Sciatic nerve (tissue), 2 donors: ENCODE data around the gene C1QTNF12. TPM values are rescaled to one million over a fixed set of nuclear protein-coding genes. Genes with fewer than 3 reads are reported as not detected.

Source experiments
- ATAC-seq: fragments of 200-7000 bp; cut with Tn5 transposase; one replicate; pipeline ENCODE4 v1.9.1; 2020; ENCODE audit warnings: mild to moderate bottlenecking, moderate library complexity
- DNase-seq: peaks from one replicate; pipeline ENCODE4 v3.0.0-alpha.2; 2020; ENCODE audit warnings: low spot score
- intact Hi-C: fragments of 100-400 bp; cut with DNase I; formaldehyde crosslinking; loops from one replicate; pipeline ENCODE4 v1.14.2; 2022
- total RNA-seq: library from RNA; stranded (reverse); fragmentation: NEBNext Ultra II Directional; extraction: Animal tissue kit (Norgen Biotek cat#: 25700); gene quantifications from one replicate; pipeline ENCODE4 v1.2.1, GENCODE V29; 2021
- donor health status: DM: no; HTN: no; CAD: no.
- donor health status: DM: no; HTN: no; CAD: no.

The C1QTNF12 gene
- total RNA-seq, 1 donor from 2014 or later: 3.5 TPM

- DNase-seq: no peak
- no peak for ATAC-seq
- intact Hi-C loops: no loop called here
These were observed 12.2 kb downstream of the C1QTNF12 start for GRCh38 chr1:1234180-1234808.

GRCh38 chr1:1233567-1233892, 13.0 kb downstream of the C1QTNF12 start:
- intact Hi-C loops: no loop called here
- DNase-seq (no peak), ATAC-seq (no peak)

- DNase-seq (no peak), ATAC-seq (no peak)
- intact Hi-C loops: no loop called here
These were observed 13.5 kb downstream of the C1QTNF12 start for GRCh38 chr1:1232796-1233566.

- intact Hi-C loops: no loop called here
- ATAC-seq (no peak), DNase-seq (peak; percentile 74)
These were observed 14.2 kb downstream of the C1QTNF12 start, which contains the start of gene B3GALT6 for GRCh38 chr1:1232208-1232795. Gene B3GALT6, plus strand, starts transcription at chr1:1232237. Its CDS starts 42 bp downstream, at chr1:1232279.

GRCh38 chr1:1231400-1232207, 14.9 kb downstream of the C1QTNF12 start, which contains the start of gene SDF4:
Gene SDF4, minus strand, starts transcription at chr1:1232001. Its CDS starts 3,229 bp downstream, at chr1:1228772.
- ATAC-seq (peak; percentile 98), DNase-seq (peak; percentile 98)
- intact Hi-C loops: no loop called here

- ATAC-seq: no peak
- intact Hi-C loops: no loop called here
- DNase-seq: no peak
These were observed 15.7 kb downstream of the C1QTNF12 start for GRCh38 chr1:1230656-1231399.

GRCh38 chr1:1229770-1230169, 16.8 kb downstream of the C1QTNF12 start:
- intact Hi-C loops: no loop called here
- DNase-seq (no peak), ATAC-seq (no peak)

GRCh38 chr1:1228596-1229321, 17.8 kb downstream of the C1QTNF12 start:
- ATAC-seq: no peak
- intact Hi-C loops: no loop called here

GRCh38 chr1:1228187-1228586, 18.3 kb downstream of the C1QTNF12 start:
- no peak for DNase-seq
- intact Hi-C loops: no loop called here
- ATAC-seq: no peak

More at GRCh38 chr1:1228596-1229321, 17.8 kb downstream of the C1QTNF12 start:
- no peak for DNase-seq

- ATAC-seq (no peak), DNase-seq (no peak)
- intact Hi-C loops: no loop called here
These were observed 19.1 kb downstream of the C1QTNF12 start for GRCh38 chr1:1227386-1227785.

GRCh38 chr1:1226566-1227362, 19.8 kb downstream of the C1QTNF12 start:
- intact Hi-C loops: no loop called here
- ATAC-seq (no peak), DNase-seq (no peak)

GRCh38 chr1:1225913-1226312, 20.6 kb downstream of the C1QTNF12 start:
- intact Hi-C loops: no loop called here
- DNase-seq: no peak
- no peak for ATAC-seq

GRCh38 chr1:1225238-1225845, 21.2 kb downstream of the C1QTNF12 start:
- intact Hi-C loops: no loop called here
- ATAC-seq (no peak), DNase-seq (no peak)

- DNase-seq (no peak), ATAC-seq (no peak)
- intact Hi-C loops: no loop called here
These were observed 22.6 kb downstream of the C1QTNF12 start for GRCh38 chr1:1223891-1224290.

GRCh38 chr1:1223321-1223720, 23.2 kb downstream of the C1QTNF12 start:
- DNase-seq (no peak), ATAC-seq (no peak)
- intact Hi-C loops: no loop called here

- ATAC-seq: no peak
- DNase-seq: no peak
- intact Hi-C loops: no loop called here
These were observed 23.8 kb downstream of the C1QTNF12 start for GRCh38 chr1:1222575-1223225.
